Measurements from ENCODE around the gene NMT1.

The NMT1 gene

GRCh38 chr17:45150911-45151809 is 90.0 kb downstream of the NMT1 start:
- DNase-seq (ENCODE audit: low spot score): no peak

GRCh38 chr17:45155029-45155428 is 93.9 kb downstream of the NMT1 start:
- no peak for DNase-seq (ENCODE audit: low spot score)

GRCh38 chr17:45155483-45155882 is 94.4 kb downstream of the NMT1 start:
- no peak for DNase-seq (ENCODE audit: low spot score)

GRCh38 chr17:45156242-45156641 is 95.1 kb downstream of the NMT1 start:
- DNase-seq (ENCODE audit: low spot score): no peak
